ENCODE measurements around the gene CLK1.

GRCh38 chr2:200861617-200862155 lies 2.8 kb downstream of the CLK1 start:
- TF ChIP-seq EZH2 (IDR thresholded peaks at IDR 0.05; ENCODE audit: borderline replicate concordance, insufficient read depth, low read length, poor library complexity, severe bottlenecking) (no peak), MXI1 (conservative IDR thresholded peaks at IDR 0.05; ENCODE audit: poor library complexity, severe bottlenecking) (no peak), CTCF (IDR thresholded peaks at IDR 0.05; ENCODE audit: poor library complexity, severe bottlenecking) (no peak), REST (IDR thresholded peaks at IDR 0.05; ENCODE audit: borderline replicate concordance) (no peak), EP300 (conservative IDR thresholded peaks at IDR 0.05; ENCODE audit: poor library complexity, severe bottlenecking) (no peak), POLR2AphosphoS5 (IDR thresholded peaks at IDR 0.05) (no peak), TAF1 (IDR thresholded peaks at IDR 0.05; ENCODE audit: low read depth) (no peak), SMC3 (conservative IDR thresholded peaks at IDR 0.05; ENCODE audit: poor library complexity) (no peak), RAD21 (conservative IDR thresholded peaks at IDR 0.05) (no peak)

Data from neural cell (in vitro differentiated cells).